HG02763 (cell line): Measurements from ENCODE around the gene BRF1.

Experiments
- ATAC-seq: cut with Tn5 transposase; IDR thresholded peaks from one replicate; pipeline ENCODE4 v1.9.1; 2021; ENCODE audit warnings: mild to moderate bottlenecking, moderate library complexity; ENCODE audit not compliant: unreplicated experiment

BRF1 gene

GRCh38 chr14:105180592-105181548 is 119.9 kb downstream of the BRF1 start, which contains the start of gene NUDT14:
NUDT14 (minus strand) TSS chr14:105181312; CDS start chr14:105181209, 103 bp downstream.
- peak; percentile 54 for ATAC-seq

DNA sequence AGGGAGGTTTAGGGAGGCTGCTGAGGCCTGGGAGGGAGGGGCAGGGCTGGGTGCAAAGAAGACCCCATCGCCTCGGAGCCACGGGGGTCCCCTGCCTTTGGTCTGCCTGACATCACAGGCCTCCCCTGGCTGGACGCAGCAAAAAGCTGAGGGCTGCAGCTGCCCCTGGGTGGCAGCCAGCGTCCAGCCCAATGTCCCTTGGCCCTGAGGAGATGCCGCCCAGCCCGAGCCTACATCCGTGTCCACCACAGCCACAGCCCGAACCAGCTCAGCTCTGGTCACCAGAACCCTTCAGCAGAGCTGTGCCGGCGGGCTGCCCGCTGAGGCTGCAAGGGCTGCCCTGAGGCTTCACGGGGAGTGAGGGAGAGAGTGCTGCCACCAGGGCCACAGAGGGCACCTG is 121.6 kb downstream of the BRF1 start:
- ATAC-seq, result no peak

GRCh38 chr14:105178868-105179140 is 122.0 kb downstream of the BRF1 start:
- ATAC-seq, result no peak

GRCh38 chr14:105178069-105178867 is 122.5 kb downstream of the BRF1 start:
- no peak for ATAC-seq

DNA sequence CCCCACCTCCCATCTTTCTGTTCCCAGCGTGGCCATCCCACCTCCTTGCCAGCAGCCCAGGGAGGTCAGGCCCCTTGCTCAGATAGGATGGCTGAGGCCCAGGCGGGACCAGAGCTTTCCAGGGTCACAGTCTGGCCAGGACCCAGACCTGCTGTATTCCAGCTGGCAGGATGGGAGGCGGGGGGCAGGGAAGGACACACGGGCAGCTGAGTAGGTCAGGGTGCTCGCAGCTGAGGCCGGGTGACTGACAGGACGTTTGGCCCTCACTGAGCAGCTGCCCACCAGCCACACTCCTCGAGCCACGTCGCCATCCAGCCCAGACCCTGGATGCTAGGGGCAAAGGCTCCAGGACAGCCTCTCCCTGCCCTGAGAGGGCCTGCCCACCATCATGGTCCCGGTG is 123.7 kb downstream of the BRF1 start:
- ATAC-seq, result no peak

DNA sequence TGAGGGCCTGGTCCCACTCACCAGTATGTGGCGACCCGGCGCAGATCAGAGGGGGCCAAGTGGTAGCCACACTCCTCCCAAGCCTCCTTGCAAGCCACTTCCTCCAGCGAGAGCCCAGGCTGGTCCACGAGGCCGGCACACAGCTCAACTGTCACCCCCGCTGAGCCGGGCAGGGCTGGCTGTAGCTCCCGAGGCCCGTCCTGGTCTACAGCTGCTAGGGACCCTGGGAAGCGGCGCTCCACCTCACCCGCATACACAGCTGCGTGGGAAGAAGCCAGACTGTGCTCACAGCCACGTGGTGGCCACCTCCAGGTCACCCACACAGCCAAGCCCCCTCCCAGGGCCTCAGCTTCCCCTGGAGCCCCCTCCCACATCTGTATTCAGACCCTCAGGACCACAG is 124.3 kb downstream of the BRF1 start:
- no peak for ATAC-seq

DNA sequence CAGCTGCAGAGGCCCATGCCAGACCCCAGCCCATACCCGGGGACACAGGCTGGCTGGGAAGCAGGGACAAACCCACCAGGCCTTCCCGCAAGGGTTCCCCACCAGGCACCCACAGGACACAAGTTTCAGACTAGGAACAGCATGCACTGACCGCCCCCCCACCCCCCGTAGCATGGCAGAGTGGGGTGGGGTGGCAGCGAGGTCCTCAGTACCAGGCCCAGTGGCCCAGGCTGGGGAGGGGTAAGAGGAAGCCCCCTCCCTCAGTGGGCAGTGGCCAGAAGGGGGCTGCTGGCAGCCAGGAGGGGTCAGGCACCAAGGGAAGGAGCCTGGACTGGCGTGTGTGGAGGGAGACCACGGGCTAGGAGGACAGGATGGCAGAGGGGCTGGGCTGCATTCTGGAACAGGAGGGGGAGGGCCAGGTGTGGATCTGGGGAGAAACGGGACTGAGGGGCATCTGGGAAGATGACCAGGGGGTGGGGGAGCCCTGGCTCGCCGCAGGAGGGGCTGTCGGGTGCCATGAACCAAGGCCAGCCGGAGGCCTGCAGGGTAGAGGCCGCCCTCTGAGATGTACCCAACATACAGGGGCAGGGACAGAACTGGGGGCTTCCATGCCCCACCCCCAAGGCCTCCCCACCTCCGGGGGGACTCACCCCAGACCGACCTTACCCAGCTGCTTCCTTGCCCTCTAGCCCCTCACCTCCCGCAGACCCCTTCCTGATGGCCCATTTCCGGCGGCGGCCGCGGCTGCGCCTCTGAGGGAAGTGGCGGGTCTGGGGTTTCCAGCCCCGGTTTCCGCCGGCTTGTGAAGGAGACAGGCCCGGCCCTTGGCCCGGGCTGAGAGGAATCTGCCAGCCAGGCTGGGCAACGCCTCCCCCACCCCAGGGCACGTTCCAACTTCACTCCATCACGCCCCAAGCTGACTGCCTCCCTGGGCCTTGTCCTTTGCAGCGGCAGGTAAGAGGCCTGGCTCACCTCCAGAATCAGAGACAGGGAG is 126.6 kb downstream of the BRF1 start:
- ATAC-seq, result no peak

DNA sequence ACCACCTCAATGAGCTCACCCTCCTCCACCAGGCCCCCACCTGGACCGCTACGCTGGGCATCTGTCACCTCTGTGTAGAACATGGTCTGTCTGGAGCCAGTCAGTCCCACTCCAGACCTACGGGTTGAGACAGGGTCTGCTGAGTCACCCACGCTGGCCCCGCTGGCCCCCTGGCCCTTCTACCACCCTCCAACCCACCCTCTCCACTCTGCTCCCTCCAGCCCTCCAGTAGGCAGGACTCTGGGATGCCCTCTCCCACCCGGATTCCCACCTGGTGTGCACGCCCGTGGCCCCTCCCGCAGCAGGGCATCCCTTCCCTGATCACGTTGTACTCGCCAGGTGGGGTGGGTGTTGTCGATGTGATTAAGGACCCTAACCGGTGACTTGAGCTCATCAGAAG is 127.7 kb downstream of the BRF1 start:
- no peak for ATAC-seq

DNA sequence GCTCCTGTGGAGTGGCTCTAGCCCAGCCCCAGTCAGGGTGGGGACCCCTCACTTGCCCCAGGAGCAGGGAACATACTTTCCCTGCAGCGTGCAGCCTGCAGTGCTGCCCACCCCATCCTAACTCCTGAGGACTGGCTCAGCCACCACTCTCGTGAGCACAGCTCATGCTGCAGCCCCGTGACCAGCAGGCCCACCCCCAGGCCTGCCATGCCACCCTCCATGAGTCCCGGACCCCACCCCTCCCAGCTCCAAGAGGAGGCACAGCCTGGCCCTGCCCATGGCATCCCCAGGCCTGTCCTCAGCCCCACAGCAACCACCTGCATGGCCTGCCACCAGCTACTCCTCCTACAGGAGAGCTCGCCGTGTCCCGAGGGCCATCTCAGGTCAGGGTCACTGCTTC is 128.3 kb downstream of the BRF1 start:
- no peak for ATAC-seq

GRCh38 chr14:105171004-105171673 is 129.7 kb downstream of the BRF1 start:
- no peak for ATAC-seq

GRCh38 chr14:105169776-105170655 is 130.8 kb downstream of the BRF1 start:
- no peak for ATAC-seq

DNA sequence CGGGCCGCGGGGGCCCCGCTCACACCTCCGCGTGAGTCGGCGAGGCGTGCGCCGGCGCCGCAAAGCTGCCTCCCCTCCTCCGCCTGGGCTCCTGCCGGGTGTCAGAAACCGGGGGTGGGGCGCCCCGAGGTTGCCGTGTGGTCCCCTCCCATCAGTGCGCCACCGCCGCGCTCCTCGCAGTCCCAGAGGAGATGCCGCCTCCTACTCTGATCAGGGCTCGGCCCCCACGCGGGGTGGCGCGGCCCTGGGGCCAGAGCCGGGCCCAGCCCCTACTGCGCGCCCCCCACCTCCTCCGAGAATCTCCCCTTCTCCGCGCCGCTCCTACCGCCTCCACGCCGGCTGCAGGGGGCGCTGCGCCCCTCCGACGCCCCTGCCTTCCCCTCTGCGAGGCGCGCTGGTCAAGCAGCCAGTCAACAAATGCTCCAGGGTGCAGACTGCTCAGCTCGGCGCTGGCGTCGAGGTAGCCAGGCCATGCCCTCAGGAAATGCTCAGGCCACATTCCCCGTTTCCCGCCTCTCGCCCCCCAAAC is 131.8 kb downstream of the BRF1 start:
- ATAC-seq, result no peak

GRCh38 chr14:105168496-105168978 is 132.3 kb downstream of the BRF1 start, which contains the start of gene JAG2:
JAG2 (minus strand) TSS chr14:105168776; CDS start chr14:105168420, 356 bp downstream.
- no peak for ATAC-seq

- ATAC-seq, result no peak
Observed at GRCh38 chr14:105168093-105168420, 132.7 kb downstream of the BRF1 start.

DNA sequence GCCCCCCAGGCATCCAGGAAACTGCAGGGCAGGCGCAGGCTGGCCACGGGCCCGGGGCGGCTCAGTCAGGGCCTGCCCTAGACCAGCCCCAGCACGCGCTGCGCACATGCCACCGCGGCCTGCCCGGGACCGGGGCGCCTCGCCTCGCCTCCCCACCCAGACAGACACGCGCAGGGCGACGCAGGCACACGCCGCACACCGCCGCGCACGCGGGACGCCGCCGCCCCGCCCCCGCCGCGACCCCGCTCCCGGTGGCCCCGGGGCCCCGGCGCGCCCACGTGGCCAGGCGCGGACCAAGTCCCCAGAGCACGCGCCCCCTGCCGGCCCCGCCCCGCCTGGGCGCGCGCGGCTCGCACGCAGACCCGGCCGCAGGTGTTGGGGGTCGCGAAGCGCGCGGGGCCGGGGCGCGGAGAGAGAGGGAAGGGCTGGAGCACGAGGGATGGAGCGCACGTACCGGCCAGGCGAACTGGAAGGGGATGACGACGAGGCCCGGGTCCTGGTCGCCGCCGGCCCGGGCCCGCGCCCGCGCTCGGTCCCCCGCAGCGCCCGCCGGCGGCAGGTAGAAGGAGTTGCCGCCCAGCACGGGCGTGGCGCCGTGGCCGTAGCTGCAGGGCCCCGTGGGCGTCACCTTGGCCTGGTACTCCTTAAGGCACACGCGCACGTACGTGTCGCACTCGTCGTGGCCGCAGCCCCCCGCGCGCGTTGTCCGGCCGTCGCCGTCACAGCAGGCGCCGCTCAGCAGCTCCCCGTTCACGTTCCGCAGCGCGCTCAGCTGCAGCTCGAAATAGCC is 133.3 kb downstream of the BRF1 start:
- ATAC-seq, result no peak

- no peak for ATAC-seq
Observed at GRCh38 chr14:105166571-105167302, 134.1 kb downstream of the BRF1 start.

DNA sequence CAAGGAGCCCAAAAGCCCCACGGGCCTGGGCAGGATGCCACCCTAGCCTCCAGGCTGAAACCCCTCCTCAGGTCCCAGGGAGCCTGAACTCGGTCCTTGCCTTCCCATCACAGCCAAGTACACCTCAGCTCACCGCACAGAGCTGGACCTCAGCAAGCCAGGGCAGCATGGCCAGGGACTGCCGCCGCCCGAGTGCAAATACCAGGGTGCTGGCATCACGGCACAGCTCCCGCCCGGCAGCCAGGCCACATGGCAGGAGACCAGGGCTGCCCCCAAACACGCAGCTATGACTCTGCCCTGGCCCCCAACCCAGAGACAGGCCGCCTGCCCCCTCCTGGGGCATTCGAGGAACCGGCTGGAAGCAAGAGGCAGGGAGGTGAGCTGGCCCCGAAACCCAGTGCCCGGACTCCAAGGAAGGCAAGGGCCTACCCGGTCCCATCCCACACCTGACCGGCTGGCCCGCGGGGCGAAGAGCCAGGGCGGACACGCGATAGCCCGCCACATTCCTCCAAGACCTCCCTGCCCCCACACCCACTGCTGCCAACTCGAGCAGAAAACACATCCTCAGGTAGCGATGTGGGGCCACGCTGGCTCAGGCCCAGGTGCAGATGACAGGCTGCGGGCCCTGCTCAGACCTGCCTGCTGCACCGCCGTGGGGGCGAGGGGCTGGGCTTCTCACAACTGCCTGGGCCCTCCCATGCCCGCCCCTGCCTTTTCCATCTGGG is 134.9 kb downstream of the BRF1 start:
- no peak for ATAC-seq
